ENCODE results near the gene FGFRL1.
"Not testable (repeated sequence)": the region's sequence is repeated elsewhere in the genome, so short reads cannot be mapped to it uniquely, and the experiment has no call there.

Gene FGFRL1

GRCh38 chr4:1053080-1053661, 41.7 kb downstream of the FGFRL1 start:
- peak; percentile 73 for DNase-seq (ENCODE audit: low read depth)

GRCh38 chr4:1053891-1054290, 42.5 kb downstream of the FGFRL1 start:
- DNase-seq (ENCODE audit: low read depth), result not testable (repeated sequence)

GRCh38 chr4:1054696-1055242, 43.3 kb downstream of the FGFRL1 start:
- not testable (repeated sequence) for DNase-seq (ENCODE audit: low read depth)

- not testable (repeated sequence) for DNase-seq (ENCODE audit: low read depth)
These were observed 43.8 kb downstream of the FGFRL1 start for GRCh38 chr4:1055243-1055701.

GRCh38 chr4:1055721-1056590, 44.5 kb downstream of the FGFRL1 start:
- DNase-seq (ENCODE audit: low read depth), result no peak

GRCh38 chr4:1056671-1057402, 45.4 kb downstream of the FGFRL1 start:
- no peak for DNase-seq (ENCODE audit: low read depth)

GRCh38 chr4:1057403-1057745, 45.9 kb downstream of the FGFRL1 start:
- no peak for DNase-seq (ENCODE audit: low read depth)

- DNase-seq (ENCODE audit: low read depth), result no peak
These were observed 47.0 kb downstream of the FGFRL1 start for GRCh38 chr4:1058198-1058996.

- DNase-seq (ENCODE audit: low read depth), result no peak
These were observed 47.7 kb downstream of the FGFRL1 start for GRCh38 chr4:1058997-1059665.

GRCh38 chr4:1060121-1060520, 48.7 kb downstream of the FGFRL1 start:
- DNase-seq (ENCODE audit: low read depth), result no peak

GRCh38 chr4:1060621-1061020, 49.2 kb downstream of the FGFRL1 start:
- no peak for DNase-seq (ENCODE audit: low read depth)

GRCh38 chr4:1061056-1061700, 49.8 kb downstream of the FGFRL1 start:
- DNase-seq (ENCODE audit: low read depth), result no peak

GRCh38 chr4:1061760-1062159, 50.3 kb downstream of the FGFRL1 start:
- DNase-seq (ENCODE audit: low read depth), result no peak

GRCh38 chr4:1062419-1062818, 51.0 kb downstream of the FGFRL1 start:
- DNase-seq (ENCODE audit: low read depth), result no peak

GRCh38 chr4:1065732-1066131, 54.3 kb downstream of the FGFRL1 start:
- no peak for DNase-seq (ENCODE audit: low read depth)

GRCh38 chr4:1069394-1069793, 58.0 kb downstream of the FGFRL1 start:
- no peak for DNase-seq (ENCODE audit: low read depth)

- DNase-seq (ENCODE audit: low read depth), result no peak
These were observed 61.5 kb downstream of the FGFRL1 start for GRCh38 chr4:1072830-1073446.

GRCh38 chr4:1074077-1074476, 62.7 kb downstream of the FGFRL1 start:
- DNase-seq (ENCODE audit: low read depth), result no peak

GRCh38 chr4:1075225-1075624, 63.8 kb downstream of the FGFRL1 start:
- no peak for DNase-seq (ENCODE audit: low read depth)

Measured in GM04504 (cell line).